GM23338 (cell line): ENCODE results near the gene GJC1. TPM values are rescaled to one million over a fixed set of nuclear protein-coding genes. Genes with fewer than 3 reads are reported as not detected.

Source experiments
- ATAC-seq: fragments of 200-7000 bp; cut with Tn5 transposase; 3 replicates; pipeline ENCODE4 v1.9.1; 2020
- DNase-seq: peaks from one replicate; pipeline ENCODE4 v3.0.0-alpha.2; 2015; ENCODE audit warnings: low spot score
- H2AFZ ChIP-seq: fragments of 200-600 bp; sonication (generic); 2 replicates; pipeline ENCODE4 v1.8.0; 2016; ENCODE audit warnings: antibody characterized with exemption, mild to moderate bottlenecking, moderate library complexity
- H3F3A ChIP-seq: fragments of 200-600 bp; sonication (generic); replicated peaks from 2 replicates; pipeline ENCODE4 v1.8.0; 2017; ENCODE audit warnings: antibody characterized with exemption, mixed run types, low read depth
- H3K27ac ChIP-seq: fragments of 200-600 bp; sonication (generic); 2 replicates; pipeline ENCODE4 v1.6.1; 2016; ENCODE audit warnings: low read depth
- H3K27me3 ChIP-seq: fragments of 200-600 bp; sonication (generic); 2 replicates; pipeline ENCODE4 v1.8.0; 2016; ENCODE audit warnings: mild to moderate bottlenecking, mixed run types, moderate library complexity; ENCODE audit not compliant: insufficient read depth
- H3K36me3 ChIP-seq: fragments of 200-600 bp; sonication (generic); 2 replicates; pipeline ENCODE4 v1.8.0; 2016; ENCODE audit warnings: mild to moderate bottlenecking; ENCODE audit not compliant: insufficient read depth
- H3K4me1 ChIP-seq: fragments of 200-600 bp; sonication (generic); 2 replicates; pipeline ENCODE4 v1.8.0; 2016; ENCODE audit warnings: mild to moderate bottlenecking, moderate library complexity; ENCODE audit not compliant: insufficient read depth
- H3K4me2 ChIP-seq: fragments of 200-600 bp; sonication (generic); 2 replicates; pipeline ENCODE4 v1.7.1; 2017; ENCODE audit warnings: mixed run types
- H3K4me3 ChIP-seq: fragments of 200-600 bp; sonication (generic); 2 replicates; pipeline ENCODE4 v1.6.1; 2016; ENCODE audit warnings: mixed run types
- H3K79me2 ChIP-seq: fragments of 200-600 bp; sonication (generic); replicated peaks from 2 replicates; pipeline ENCODE4 v1.8.0; 2017; ENCODE audit warnings: mild to moderate bottlenecking; ENCODE audit not compliant: insufficient read depth
- H3K9me2 ChIP-seq: fragments of 200-600 bp; sonication (generic); 2 replicates; pipeline ENCODE4 v1.8.0; 2017; ENCODE audit not compliant: insufficient read depth
- H4K20me1 ChIP-seq: fragments of 200-600 bp; sonication (generic); replicated peaks from 2 replicates; pipeline ENCODE4 v1.8.0; 2017; ENCODE audit warnings: mild to moderate bottlenecking; ENCODE audit not compliant: insufficient read depth
- H3K27ac Mint-ChIP-seq: 2 replicates; pipeline ENCODE4 v1.8.0; 2020; ENCODE audit warnings: inconsistent platforms, mild to moderate bottlenecking, moderate library complexity, mixed read lengths
- H3K27me3 Mint-ChIP-seq: 3 replicates; pipeline ENCODE4 v1.8.0; 2022; ENCODE audit warnings: low read depth, mild to moderate bottlenecking, moderate library complexity, mixed read lengths, inconsistent platforms; ENCODE audit not compliant: insufficient read depth, poor library complexity
- H3K36me3 Mint-ChIP-seq: 3 replicates; pipeline ENCODE4 v1.8.0; 2021; ENCODE audit warnings: low read depth, mild to moderate bottlenecking, inconsistent platforms, moderate library complexity, mixed read lengths
- H3K4me1 Mint-ChIP-seq: 3 replicates; pipeline ENCODE4 v1.8.0; 2020; ENCODE audit warnings: mild to moderate bottlenecking, inconsistent platforms, mixed read lengths
- H3K4me3 Mint-ChIP-seq: 3 replicates; pipeline ENCODE4 v1.8.0; 2021; ENCODE audit warnings: moderate library complexity, mild to moderate bottlenecking, inconsistent platforms, mixed read lengths
- H3K9me3 Mint-ChIP-seq: 3 replicates; pipeline ENCODE4 v1.8.0; 2020; ENCODE audit warnings: moderate library complexity, mild to moderate bottlenecking, inconsistent platforms, mixed read lengths
- CTCF ChIP-seq, 2 experiments: fragments of 200-600 bp in 1 of 2; sonication (generic) in 1 of 2; conservative IDR thresholded peaks; 2 replicates each; pipeline versions ENCODE4 v1.5.1 to v1.6.1; 2016 to 2017; ENCODE audit warnings: antibody characterized with exemption in 2 of 2, low read depth in 2 of 2, mild to moderate bottlenecking in 2 of 2, moderate library complexity in 1 of 2
- EZH2 ChIP-seq: fragments of 200-600 bp; sonication (generic); IDR thresholded peaks from one replicate; pipeline ENCODE4 v1.8.0; 2017; ENCODE audit warnings: antibody characterized with exemption, mild to moderate bottlenecking, low read depth; ENCODE audit not compliant: unreplicated experiment
- JUNB ChIP-seq: IDR thresholded peaks from one replicate; pipeline ENCODE4 v1.6.1; 2016; ENCODE audit warnings: antibody characterized with exemption; ENCODE audit not compliant: unreplicated experiment
- NANOG ChIP-seq: IDR thresholded peaks from 2 replicates; pipeline ENCODE4 v1.6.1; 2016; ENCODE audit warnings: antibody characterized with exemption, borderline replicate concordance
- REST ChIP-seq: IDR thresholded peaks from one replicate; pipeline ENCODE4 v1.6.1; 2018; ENCODE audit warnings: antibody characterized with exemption; ENCODE audit not compliant: unreplicated experiment
- STAT1 ChIP-seq: IDR thresholded peaks from one replicate; pipeline ENCODE4 v1.6.1; 2016; ENCODE audit warnings: antibody characterized with exemption; ENCODE audit not compliant: unreplicated experiment
- ZNF114 ChIP-seq: fragments of 250-450 bp; sonication (Bioruptor Pico); IDR thresholded peaks from 2 replicates; pipeline ENCODE4 v1.5.0; 2020; ENCODE audit warnings: mild to moderate bottlenecking, moderate library complexity
- polyA plus RNA-seq: library from polyadenylated mRNA; unstranded; fragments of >200 nt; fragmentation: Nextera tagmentation; extraction: Ambion mirVana; gene quantifications from 2 replicates; pipeline ENCODE4 v1.2.1, GENCODE V29; 2016
- total RNA-seq: library from RNA; depleted of rRNA; stranded (reverse); fragments of >200 nt; shearing (Covaris generic); gene quantifications from 2 replicates; pipeline ENCODE4 v1.2.3, GENCODE V29; 2014

Gene GJC1
- total and polyA plus RNA-seq, 2 experiments from 2014 or later = 34.7 to 99.2 TPM

- TF ChIP-seq REST (no peak), STAT1 (no peak), CTCF (conservative IDR thresholded peaks at IDR 0.05; ENCODE audit: low read depth in 2 of 2) (no peak), JUNB (no peak), EZH2 (no peak), ZNF114 (CRISPR knock-in tag) (no peak), NANOG (no peak)
Measured at GRCh38 chr17:44865931-44866330, 35.8 kb upstream of the GJC1 start (continued).

- peak; percentile 90 for DNase-seq
- no peak overlapping the region for H3K4me3 ChIP-seq
- H3K4me3 Mint-ChIP-seq = no peak overlapping the region
- H4K20me1 ChIP-seq = peaks cover 13% of the 10 kb centered on the region
- H3K36me3 ChIP-seq = peaks cover 42% of the 10 kb centered on the region
- peaks cover 2% of the 10 kb centered on the region for H3K27me3 Mint-ChIP-seq
- ATAC-seq = peak; percentile 94
- no peaks in the 10 kb centered on the region for H3K27me3 ChIP-seq
- H3K27ac ChIP-seq = no peak overlapping the region
- no peaks in the 10 kb centered on the region for H3K4me1 Mint-ChIP-seq
- H2AFZ ChIP-seq = no peak overlapping the region
- H3K4me1 ChIP-seq = no peaks in the 10 kb centered on the region
- H3K79me2 ChIP-seq = no peaks in the 10 kb centered on the region
- peaks cover 22% of the 10 kb centered on the region for H3F3A ChIP-seq
- H3K36me3 Mint-ChIP-seq = peaks cover 70% of the 10 kb centered on the region
- no peak overlapping the region for H3K27ac Mint-ChIP-seq
- H3K9me3 Mint-ChIP-seq = no peaks in the 10 kb centered on the region
- H3K9me2 ChIP-seq = no peaks in the 10 kb centered on the region
- TF ChIP-seq CTCF (conservative IDR thresholded peaks at IDR 0.05; ENCODE audit: low read depth in 2 of 2) = peak; percentile 87 to 96
- TF ChIP-seq NANOG = no peak
- H3K4me2 ChIP-seq = no peak overlapping the region
Measured at GRCh38 chr17:44865231-44865660, 35.2 kb upstream of the GJC1 start.
